ENCODE measurements around the gene CCDC69. TPM values are rescaled to one million over a fixed set of nuclear protein-coding genes. Genes with fewer than 3 reads are reported as not detected.

The CCDC69 gene
- total and polyA plus RNA-seq, 10 of the 15 experiments (the other 5 are each of a cell fraction or from before 2014, with no cell fraction given) = 13.5 to 106 (median 70.1) TPM

DNA sequence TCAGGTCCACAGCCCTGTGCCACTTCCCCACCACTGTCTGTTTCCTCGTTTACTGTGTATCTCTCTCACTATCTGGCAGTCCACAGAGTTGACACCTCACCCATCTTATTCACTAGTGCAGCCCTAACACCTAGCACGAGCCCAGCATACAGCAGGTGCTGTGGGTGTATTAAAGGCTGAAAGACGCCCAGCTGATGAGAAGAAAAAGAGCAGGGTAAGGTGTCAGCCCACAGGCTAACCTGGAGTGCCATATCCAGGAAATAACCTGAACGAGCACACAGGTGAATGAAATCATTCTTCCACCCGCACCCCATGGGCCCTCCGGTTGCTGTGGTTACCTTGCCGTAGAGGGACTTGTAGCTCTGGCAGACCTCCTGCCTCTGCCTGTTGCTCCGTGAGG is 84.9 kb downstream of the CCDC69 start (continued):
- TF ChIP-seq IKZF2 (IDR thresholded peaks at IDR 0.05) (no peak), RBBP5 (conservative IDR thresholded peaks at IDR 0.05) (no peak), KLF5 (IDR thresholded peaks at IDR 0.05; ENCODE audit: partially characterized antibody) (no peak), HSF1 (IDR thresholded peaks at IDR 0.05; ENCODE audit: low read depth, low read length) (no peak), CREM (IDR thresholded peaks at IDR 0.05; ENCODE audit: low read depth) (no peak), NFIC (IDR thresholded peaks at IDR 0.05; ENCODE audit: low read depth, low read length) (no peak), ZBTB4 (CRISPR knock-in tag; IDR thresholded peaks at IDR 0.05) (no peak)
- TF ChIP-seq, protein P1, sequence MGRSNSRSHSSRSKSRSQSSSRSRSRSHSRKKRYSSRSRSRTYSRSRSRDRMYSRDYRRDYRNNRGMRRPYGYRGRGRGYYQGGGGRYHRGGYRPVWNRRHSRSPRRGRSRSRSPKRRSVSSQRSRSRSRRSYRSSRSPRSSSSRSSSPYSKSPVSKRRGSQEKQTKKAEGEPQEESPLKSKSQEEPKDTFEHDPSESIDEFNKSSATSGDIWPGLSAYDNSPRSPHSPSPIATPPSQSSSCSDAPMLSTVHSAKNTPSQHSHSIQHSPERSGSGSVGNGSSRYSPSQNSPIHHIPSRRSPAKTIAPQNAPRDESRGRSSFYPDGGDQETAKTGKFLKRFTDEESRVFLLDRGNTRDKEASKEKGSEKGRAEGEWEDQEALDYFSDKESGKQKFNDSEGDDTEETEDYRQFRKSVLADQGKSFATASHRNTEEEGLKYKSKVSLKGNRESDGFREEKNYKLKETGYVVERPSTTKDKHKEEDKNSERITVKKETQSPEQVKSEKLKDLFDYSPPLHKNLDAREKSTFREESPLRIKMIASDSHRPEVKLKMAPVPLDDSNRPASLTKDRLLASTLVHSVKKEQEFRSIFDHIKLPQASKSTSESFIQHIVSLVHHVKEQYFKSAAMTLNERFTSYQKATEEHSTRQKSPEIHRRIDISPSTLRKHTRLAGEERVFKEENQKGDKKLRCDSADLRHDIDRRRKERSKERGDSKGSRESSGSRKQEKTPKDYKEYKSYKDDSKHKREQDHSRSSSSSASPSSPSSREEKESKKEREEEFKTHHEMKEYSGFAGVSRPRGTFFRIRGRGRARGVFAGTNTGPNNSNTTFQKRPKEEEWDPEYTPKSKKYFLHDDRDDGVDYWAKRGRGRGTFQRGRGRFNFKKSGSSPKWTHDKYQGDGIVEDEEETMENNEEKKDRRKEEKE (IDR thresholded peaks at IDR 0.05) = no peak

Measured in GM12878 (cell line).